Measurements from ENCODE around the gene VPS41. TPM values are rescaled to one million over a fixed set of nuclear protein-coding genes. Genes with fewer than 3 reads are reported as not detected.

The VPS41 gene
- total and polyA plus RNA-seq, 2 of the 13 experiments (the other 11 are each of a cell fraction or from before 2014, with no cell fraction given): 12.1 to 43.4 TPM

DNA sequence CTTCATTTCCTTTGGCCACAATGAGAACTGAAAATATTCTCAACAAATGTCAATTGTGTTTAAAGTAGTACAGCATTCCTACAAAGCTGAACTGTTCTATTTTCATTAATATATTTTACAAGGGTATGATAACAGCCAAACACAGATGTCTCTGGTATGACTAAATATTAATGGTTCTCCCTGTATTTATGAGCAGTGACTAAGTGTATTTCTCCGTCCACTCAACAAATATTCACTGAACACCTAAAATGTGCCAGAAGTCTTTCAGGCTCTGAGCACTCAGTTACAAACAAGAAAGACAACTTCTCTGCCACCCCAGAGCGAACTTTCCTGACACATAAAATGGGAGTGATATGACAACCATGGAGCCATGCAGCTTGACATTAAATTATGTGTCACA, 135.6 kb downstream of the VPS41 start:
- ChIA-PET CTCF (ENCODE audit: low intra/inter-chr PET ratio, low total read pairs) (no interaction called here), POLR2A (no interaction called here)
- no peak for ATAC-seq
- Histone ChIP-seq H4K20me1 (ENCODE audit: insufficient read depth, low read length) (no peaks in the 10 kb centered on the region), H2AFZ (ENCODE audit: low read length) (no peak overlapping the region), H3K4me2 (ENCODE audit: low read depth, low read length) (no peak overlapping the region), H3K9ac (ENCODE audit: insufficient read depth, low read depth, low read length) (no peak overlapping the region), H3K36me3 (replicated peaks in 1 of 2; ENCODE audit: control insufficient read depth in 1 of 2, insufficient read depth in 2 of 2, low read length in 2 of 2) (peaks cover 0 to 7% of the 10 kb centered on the region in 2 experiments; a peak in 1 of 5 replicates), H3K4me1 (ENCODE audit: insufficient read depth, low read length) (no peaks in the 10 kb centered on the region), H3K4me3 (replicated peaks in 1 of 3; ENCODE audit: insufficient read depth in 1 of 3, low read depth in 2 of 3, low read length in 3 of 3) (no peak overlapping the region), H3K27ac (ENCODE audit: extremely low read length, insufficient read depth, low read length) (no peak overlapping the region), H3K79me2 (ENCODE audit: insufficient read depth, low read length) (no peaks in the 10 kb centered on the region), H3K27me3 (ENCODE audit: control insufficient read depth in 1 of 2, insufficient read depth in 2 of 2, low read length in 2 of 2) (no peaks in the 10 kb centered on the region), H3K9me3 (ENCODE audit: low read length) (no peaks in the 10 kb centered on the region)
- FAIRE-seq: no peak
- WGBS (ENCODE audit: low lambda C conversion rate): 50% methylated on average over 2 of the region's 2 CpGs
- intact Hi-C loops (cut with micrococcal nuclease; ENCODE audit: unreplicated experiment) (no loop called here), in situ Hi-C loops (cut with HindIII; ENCODE audit: extremely low pct_ligation_motif_present, low pct_unique_long_range_greater_than_20kb) (no loop called here)
- no TSS peak for BruUV-seq (replicated peaks)
- no peak for DNase-seq (ENCODE audit: low spot score)
- TF ChIP-seq ZNF749 (CRISPR knock-in tag; IDR thresholded peaks at IDR 0.05; ENCODE audit: borderline replicate concordance) (no peak), ZKSCAN5 (CRISPR knock-in tag; IDR thresholded peaks at IDR 0.05) (no peak), ZMYM3 (CRISPR knock-in tag; IDR thresholded peaks at IDR 0.05) (no peak), JDP2 (CRISPR knock-in tag; IDR thresholded peaks at IDR 0.05; ENCODE audit: borderline replicate concordance) (no peak), ZNF205 (CRISPR knock-in tag; IDR thresholded peaks at IDR 0.05) (no peak), ZNF766 (CRISPR knock-in tag; IDR thresholded peaks at IDR 0.05; ENCODE audit: borderline replicate concordance) (no peak), ISX (CRISPR knock-in tag; conservative IDR thresholded peaks at IDR 0.05) (no peak), ZNF367 (CRISPR knock-in tag; IDR thresholded peaks at IDR 0.05; ENCODE audit: borderline replicate concordance) (no peak), AKAP8 (CRISPR knock-in tag; IDR thresholded peaks at IDR 0.05) (no peak), BCL6 (CRISPR knock-in tag; IDR thresholded peaks at IDR 0.05) (no peak), ZFP62 (CRISPR knock-in tag; IDR thresholded peaks at IDR 0.05) (no peak)
- TF ChIP-seq, protein P1, sequence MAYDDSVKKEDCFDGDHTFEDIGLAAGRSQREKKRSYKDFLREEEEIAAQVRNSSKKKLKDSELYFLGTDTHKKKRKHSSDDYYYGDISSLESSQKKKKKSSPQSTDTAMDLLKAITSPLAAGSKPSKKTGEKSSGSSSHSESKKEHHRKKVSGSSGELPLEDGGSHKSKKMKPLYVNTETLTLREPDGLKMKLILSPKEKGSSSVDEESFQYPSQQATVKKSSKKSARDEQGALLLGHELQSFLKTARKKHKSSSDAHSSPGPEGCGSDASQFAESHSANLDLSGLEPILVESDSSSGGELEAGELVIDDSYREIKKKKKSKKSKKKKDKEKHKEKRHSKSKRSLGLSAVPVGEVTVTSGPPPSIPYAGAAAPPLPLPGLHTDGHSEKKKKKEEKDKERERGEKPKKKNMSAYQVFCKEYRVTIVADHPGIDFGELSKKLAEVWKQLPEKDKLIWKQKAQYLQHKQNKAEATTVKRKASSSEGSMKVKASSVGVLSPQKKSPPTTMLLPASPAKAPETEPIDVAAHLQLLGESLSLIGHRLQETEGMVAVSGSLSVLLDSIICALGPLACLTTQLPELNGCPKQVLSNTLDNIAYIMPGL (CRISPR knock-in tag; IDR thresholded peaks at IDR 0.05; ENCODE audit: borderline replicate concordance in 1 of 2, low read depth in 1 of 2): no peak
- TF ChIP-seq, protein P2, sequence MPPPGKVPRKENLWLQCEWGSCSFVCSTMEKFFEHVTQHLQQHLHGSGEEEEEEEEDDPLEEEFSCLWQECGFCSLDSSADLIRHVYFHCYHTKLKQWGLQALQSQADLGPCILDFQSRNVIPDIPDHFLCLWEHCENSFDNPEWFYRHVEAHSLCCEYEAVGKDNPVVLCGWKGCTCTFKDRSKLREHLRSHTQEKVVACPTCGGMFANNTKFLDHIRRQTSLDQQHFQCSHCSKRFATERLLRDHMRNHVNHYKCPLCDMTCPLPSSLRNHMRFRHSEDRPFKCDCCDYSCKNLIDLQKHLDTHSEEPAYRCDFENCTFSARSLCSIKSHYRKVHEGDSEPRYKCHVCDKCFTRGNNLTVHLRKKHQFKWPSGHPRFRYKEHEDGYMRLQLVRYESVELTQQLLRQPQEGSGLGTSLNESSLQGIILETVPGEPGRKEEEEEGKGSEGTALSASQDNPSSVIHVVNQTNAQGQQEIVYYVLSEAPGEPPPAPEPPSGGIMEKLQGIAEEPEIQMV (CRISPR knock-in tag; IDR thresholded peaks at IDR 0.05; ENCODE audit: low read depth): no peak
- TF ChIP-seq, protein P3, sequence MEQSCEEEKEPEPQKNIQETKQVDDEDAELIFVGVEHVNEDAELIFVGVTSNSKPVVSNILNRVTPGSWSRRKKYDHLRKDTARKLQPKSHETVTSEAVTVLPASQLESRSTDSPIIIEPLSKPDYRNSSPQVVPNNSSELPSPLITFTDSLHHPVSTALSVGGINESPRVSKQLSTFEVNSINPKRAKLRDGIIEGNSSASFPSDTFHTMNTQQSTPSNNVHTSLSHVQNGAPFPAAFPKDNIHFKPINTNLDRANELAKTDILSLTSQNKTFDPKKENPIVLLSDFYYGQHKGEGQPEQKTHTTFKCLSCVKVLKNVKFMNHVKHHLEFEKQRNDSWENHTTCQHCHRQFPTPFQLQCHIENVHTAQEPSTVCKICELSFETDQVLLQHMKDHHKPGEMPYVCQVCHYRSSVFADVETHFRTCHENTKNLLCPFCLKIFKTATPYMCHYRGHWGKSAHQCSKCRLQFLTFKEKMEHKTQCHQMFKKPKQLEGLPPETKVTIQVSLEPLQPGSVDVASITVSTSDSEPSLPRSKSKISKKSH (CRISPR knock-in tag; IDR thresholded peaks at IDR 0.05; ENCODE audit: borderline replicate concordance): no peak

All from HepG2 (cell line).